ENCODE results near the gene VGLL4.
"Not testable (repeated sequence)": the region's sequence is repeated elsewhere in the genome, so short reads cannot be mapped to it uniquely, and the experiment has no call there.

The VGLL4 gene

DNA sequence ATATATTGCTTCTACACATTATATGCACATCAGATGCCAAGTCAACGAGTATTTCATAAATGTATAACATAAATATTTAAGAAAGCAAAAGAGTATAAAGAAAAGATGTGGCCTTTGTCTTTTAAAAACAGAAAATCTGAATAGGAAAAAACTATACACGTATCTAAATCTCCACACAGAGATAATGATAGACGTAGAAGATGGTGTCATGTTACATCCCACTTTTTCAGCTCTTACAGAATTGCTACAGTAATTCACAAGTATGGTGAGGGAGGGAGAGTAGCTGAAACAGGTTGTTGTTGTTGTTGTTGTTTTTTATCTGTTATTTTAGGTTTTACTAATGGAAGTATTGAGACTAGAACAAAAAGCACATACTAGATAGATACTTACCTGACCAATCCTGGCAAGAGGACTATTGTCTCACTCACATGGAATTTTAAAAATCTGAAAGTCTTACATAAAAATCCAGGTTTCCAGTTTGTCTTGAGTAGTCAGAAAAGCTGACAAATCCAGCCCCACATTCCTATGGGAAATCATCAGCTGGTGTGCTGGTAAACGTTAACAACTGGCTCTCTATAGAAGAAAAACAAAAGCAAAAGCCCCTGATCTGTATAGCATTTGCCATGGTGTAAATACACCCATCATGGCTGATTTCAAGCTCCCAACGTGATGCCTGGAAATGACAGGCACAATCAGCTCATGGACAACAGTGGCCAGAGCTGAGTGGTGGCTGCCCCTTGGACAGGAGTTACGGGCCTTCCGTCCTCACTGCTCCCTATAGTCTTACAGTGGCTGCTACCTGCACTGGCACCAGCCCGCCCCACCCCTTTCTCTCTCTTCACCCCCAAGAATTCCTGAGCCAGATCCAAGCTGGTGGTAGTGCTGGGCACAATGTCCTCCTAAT, 47.4 kb upstream of the VGLL4 start:
- Histone ChIP-seq H3K79me2 (ENCODE audit: insufficient read depth, low read length) (no peaks in the 10 kb centered on the region), H3K9ac (ENCODE audit: low read length) (no peak overlapping the region), H3F3A (ENCODE audit: insufficient read depth) (no peaks in the 10 kb centered on the region), H4K20me1 (ENCODE audit: low read depth, low read length) (no peaks in the 10 kb centered on the region; the same call in 1 of the 2 replicates), H2AFZ (ENCODE audit: low read depth, low read length, severe bottlenecking) (no peak overlapping the region), H3K36me3 (ENCODE audit: low read length) (no peaks in the 10 kb centered on the region), H3K27me3 (ENCODE audit: low read length) (no peaks in the 10 kb centered on the region), H3K9me3 (ENCODE audit: insufficient read depth, low read length) (no peaks in the 10 kb centered on the region), H3K9me2 (replicated peaks; ENCODE audit: insufficient read depth, low read length) (no peaks in the 10 kb centered on the region), H3K4me2 (ENCODE audit: low read depth, low read length, poor library complexity, severe bottlenecking) (no peak overlapping the region), H3K4me3 (ENCODE audit: insufficient read depth, low read length, poor library complexity, severe bottlenecking) (no peak overlapping the region), H3K27ac (ENCODE audit: low read depth, low read length) (no peak overlapping the region)
- TF ChIP-seq EZH2phosphoT487 (conservative IDR thresholded peaks at IDR 0.05; ENCODE audit: low read length), result no peak
- TF ChIP-seq, protein P1, sequence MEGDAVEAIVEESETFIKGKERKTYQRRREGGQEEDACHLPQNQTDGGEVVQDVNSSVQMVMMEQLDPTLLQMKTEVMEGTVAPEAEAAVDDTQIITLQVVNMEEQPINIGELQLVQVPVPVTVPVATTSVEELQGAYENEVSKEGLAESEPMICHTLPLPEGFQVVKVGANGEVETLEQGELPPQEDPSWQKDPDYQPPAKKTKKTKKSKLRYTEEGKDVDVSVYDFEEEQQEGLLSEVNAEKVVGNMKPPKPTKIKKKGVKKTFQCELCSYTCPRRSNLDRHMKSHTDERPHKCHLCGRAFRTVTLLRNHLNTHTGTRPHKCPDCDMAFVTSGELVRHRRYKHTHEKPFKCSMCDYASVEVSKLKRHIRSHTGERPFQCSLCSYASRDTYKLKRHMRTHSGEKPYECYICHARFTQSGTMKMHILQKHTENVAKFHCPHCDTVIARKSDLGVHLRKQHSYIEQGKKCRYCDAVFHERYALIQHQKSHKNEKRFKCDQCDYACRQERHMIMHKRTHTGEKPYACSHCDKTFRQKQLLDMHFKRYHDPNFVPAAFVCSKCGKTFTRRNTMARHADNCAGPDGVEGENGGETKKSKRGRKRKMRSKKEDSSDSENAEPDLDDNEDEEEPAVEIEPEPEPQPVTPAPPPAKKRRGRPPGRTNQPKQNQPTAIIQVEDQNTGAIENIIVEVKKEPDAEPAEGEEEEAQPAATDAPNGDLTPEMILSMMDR (IDR thresholded peaks at IDR 0.05; ENCODE audit: insufficient read depth, low read length, poor library complexity, severe bottlenecking), result no peak

GRCh38 chr3:11689749-11690148, 46.0 kb upstream of the VGLL4 start:
- no peaks in the 10 kb centered on the region; the same call in 1 of the 2 replicates for H4K20me1 ChIP-seq (ENCODE audit: low read depth, low read length)
- H3K9ac ChIP-seq (ENCODE audit: low read length), result no peak overlapping the region
- H3K9me3 ChIP-seq (ENCODE audit: insufficient read depth, low read length), result no peaks in the 10 kb centered on the region
- H3K9me2 ChIP-seq (replicated peaks; ENCODE audit: insufficient read depth, low read length), result no peaks in the 10 kb centered on the region
- no peaks in the 10 kb centered on the region for H3K79me2 ChIP-seq (ENCODE audit: insufficient read depth, low read length)
- no peak for TF ChIP-seq EZH2phosphoT487 (conservative IDR thresholded peaks at IDR 0.05; ENCODE audit: low read length)
- H3K36me3 ChIP-seq (ENCODE audit: low read length), result no peaks in the 10 kb centered on the region
- H3K4me2 ChIP-seq (ENCODE audit: low read depth, low read length, poor library complexity, severe bottlenecking), result no peak overlapping the region
- H2AFZ ChIP-seq (ENCODE audit: low read depth, low read length, severe bottlenecking), result no peak overlapping the region
- no peaks in the 10 kb centered on the region for H3F3A ChIP-seq (ENCODE audit: insufficient read depth)
- H3K27ac ChIP-seq (ENCODE audit: low read depth, low read length), result no peak overlapping the region
- no peaks in the 10 kb centered on the region for H3K27me3 ChIP-seq (ENCODE audit: low read length)
- H3K4me3 ChIP-seq (ENCODE audit: insufficient read depth, low read length, poor library complexity, severe bottlenecking), result no peak overlapping the region

- H3K4me2 ChIP-seq (ENCODE audit: low read depth, low read length, poor library complexity, severe bottlenecking); H3K9ac ChIP-seq (ENCODE audit: low read length); H3K27me3 ChIP-seq (ENCODE audit: low read length); H3K4me3 ChIP-seq (ENCODE audit: insufficient read depth, low read length, poor library complexity, severe bottlenecking); H2AFZ ChIP-seq (ENCODE audit: low read depth, low read length, severe bottlenecking); H4K20me1 ChIP-seq (ENCODE audit: low read depth, low read length); H3K27ac ChIP-seq (ENCODE audit: low read depth, low read length); H3K79me2 ChIP-seq (ENCODE audit: insufficient read depth, low read length); H3F3A ChIP-seq (ENCODE audit: insufficient read depth); H3K36me3 ChIP-seq (ENCODE audit: low read length); H3K9me3 ChIP-seq (ENCODE audit: insufficient read depth, low read length); H3K9me2 ChIP-seq (replicated peaks; ENCODE audit: insufficient read depth, low read length): not testable (repeated sequence)
Measured at GRCh38 chr3:11684980-11685379, 41.3 kb upstream of the VGLL4 start.

DNA sequence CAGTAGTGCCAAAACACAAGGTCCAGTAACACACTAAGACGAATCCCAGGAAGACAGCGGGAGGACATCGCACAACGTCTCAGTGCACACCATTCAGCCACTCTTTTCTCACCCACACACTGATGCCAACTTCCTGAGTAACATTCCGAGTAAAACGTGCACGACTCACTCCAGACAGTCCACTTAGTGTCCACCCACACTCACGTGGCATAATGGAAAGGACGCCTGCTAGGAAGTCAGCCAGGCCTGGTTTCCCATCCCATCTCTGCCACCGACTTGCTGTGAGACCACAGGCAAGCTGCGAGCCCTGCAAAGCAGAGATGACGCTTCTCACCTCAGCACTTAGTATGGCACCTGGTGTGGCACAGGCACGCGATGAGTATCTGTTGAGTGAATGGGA, 36.8 kb upstream of the VGLL4 start:
- no peaks in the 10 kb centered on the region for H4K20me1 ChIP-seq (ENCODE audit: low read depth, low read length)
- no peaks in the 10 kb centered on the region for H3K36me3 ChIP-seq (ENCODE audit: low read length)
- no peak overlapping the region for H3K4me2 ChIP-seq (ENCODE audit: low read depth, low read length, poor library complexity, severe bottlenecking)
- H3K4me3 ChIP-seq (ENCODE audit: insufficient read depth, low read length, poor library complexity, severe bottlenecking), result no peak overlapping the region
- H3K27me3 ChIP-seq (ENCODE audit: low read length), result no peaks in the 10 kb centered on the region
- H3K9ac ChIP-seq (ENCODE audit: low read length), result no peak overlapping the region
- no peaks in the 10 kb centered on the region for H3K9me3 ChIP-seq (ENCODE audit: insufficient read depth, low read length)
- no peaks in the 10 kb centered on the region for H3F3A ChIP-seq (ENCODE audit: insufficient read depth)
- no peaks in the 10 kb centered on the region for H3K9me2 ChIP-seq (replicated peaks; ENCODE audit: insufficient read depth, low read length)
- H3K79me2 ChIP-seq (ENCODE audit: insufficient read depth, low read length), result no peaks in the 10 kb centered on the region
- no peak overlapping the region for H2AFZ ChIP-seq (ENCODE audit: low read depth, low read length, severe bottlenecking)
- H3K27ac ChIP-seq (ENCODE audit: low read depth, low read length), result no peak overlapping the region
- TF ChIP-seq EZH2phosphoT487 (conservative IDR thresholded peaks at IDR 0.05; ENCODE audit: low read length), result no peak
- TF ChIP-seq, protein P1 (IDR thresholded peaks at IDR 0.05; ENCODE audit: insufficient read depth, low read length, poor library complexity, severe bottlenecking), result no peak
